HG03064 (cell line): ENCODE measurements around the gene VPS37B.

ENCODE experiments used
- ATAC-seq: cut with Tn5 transposase; IDR thresholded peaks from one replicate; pipeline ENCODE4 v1.9.1; 2021; ENCODE audit warnings: low read depth; ENCODE audit not compliant: unreplicated experiment

Gene VPS37B

DNA sequence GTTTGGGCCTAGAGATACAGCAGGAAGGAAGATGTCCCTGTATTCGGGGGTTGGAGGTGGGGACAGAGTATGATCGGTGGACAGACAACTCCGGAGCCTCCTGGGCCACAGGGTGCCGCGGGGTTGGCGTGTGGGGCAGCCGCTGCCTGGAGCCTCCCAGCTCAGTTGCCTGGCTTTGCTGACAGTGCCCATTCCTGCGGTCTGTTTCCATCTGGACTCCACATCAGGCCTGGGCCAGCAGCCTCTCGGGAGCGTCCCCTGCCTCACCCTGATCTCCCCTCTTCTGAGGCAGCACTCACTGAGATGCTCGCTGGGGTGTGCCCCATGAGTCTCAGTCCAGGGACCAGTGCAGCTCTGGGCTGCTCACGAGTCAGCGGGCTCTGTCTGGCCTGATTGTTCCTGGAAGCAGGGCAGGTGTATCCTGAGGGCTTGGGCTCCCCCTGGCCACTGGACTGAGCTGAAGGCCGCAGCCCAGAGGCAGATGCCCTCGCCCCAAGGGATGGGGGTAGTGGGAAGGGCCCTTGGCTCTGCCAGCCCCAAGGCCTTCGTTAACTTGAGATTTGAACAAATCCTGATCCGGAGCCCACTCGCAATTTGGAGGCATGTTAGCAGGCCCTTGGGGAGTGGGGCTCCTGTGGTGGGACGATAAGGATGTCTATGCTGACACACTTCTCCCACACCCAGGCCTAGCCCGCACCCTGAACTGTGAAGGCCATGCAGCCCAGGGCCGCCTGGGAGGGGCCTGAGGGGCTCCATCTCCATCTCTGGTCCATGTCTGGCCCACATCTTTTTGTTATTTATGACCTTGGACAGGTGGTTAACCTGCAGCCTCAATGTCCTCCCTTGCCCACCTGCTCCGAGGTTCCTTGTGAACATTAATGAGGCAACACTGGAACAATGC is 53.2 kb downstream of the VPS37B start:
- ATAC-seq = no peak

DNA sequence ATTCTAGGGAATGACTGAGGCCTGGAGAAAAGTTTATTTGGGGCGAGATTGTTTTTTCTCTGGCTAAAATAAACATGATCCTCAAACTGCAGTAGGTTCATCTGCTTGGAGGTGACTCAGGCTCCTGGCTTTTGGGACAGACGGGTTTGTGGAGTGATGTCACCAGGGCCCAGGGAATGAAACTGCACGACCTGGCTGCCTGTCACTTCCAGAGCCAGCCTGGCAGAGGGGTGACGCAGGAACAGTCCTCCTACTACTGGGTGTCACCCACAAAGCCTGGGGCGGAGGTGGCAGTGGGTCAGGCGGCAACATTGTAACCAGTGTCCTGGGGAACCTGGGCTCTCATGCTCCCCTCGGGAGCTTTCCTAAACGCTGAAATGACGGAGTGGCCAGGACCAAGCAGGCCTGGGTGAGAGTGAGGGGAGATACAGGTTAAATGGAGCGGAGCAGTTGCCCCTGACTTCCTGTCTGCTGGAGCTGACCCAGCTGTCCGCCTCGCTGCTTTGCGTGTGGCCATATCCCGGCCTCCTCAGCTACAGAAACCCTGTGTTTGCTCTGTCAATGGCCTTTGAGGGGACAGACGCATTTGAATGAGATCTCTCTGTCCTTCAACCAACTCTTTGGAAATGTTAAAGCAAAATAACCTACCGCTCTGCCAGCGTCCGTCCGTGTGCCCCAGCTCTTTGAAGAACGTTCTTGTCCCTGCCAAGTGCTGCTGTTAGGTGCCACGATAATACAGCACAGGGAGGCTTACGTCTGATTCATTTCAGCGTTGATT is 54.2 kb downstream of the VPS37B start:
- no peak for ATAC-seq

DNA sequence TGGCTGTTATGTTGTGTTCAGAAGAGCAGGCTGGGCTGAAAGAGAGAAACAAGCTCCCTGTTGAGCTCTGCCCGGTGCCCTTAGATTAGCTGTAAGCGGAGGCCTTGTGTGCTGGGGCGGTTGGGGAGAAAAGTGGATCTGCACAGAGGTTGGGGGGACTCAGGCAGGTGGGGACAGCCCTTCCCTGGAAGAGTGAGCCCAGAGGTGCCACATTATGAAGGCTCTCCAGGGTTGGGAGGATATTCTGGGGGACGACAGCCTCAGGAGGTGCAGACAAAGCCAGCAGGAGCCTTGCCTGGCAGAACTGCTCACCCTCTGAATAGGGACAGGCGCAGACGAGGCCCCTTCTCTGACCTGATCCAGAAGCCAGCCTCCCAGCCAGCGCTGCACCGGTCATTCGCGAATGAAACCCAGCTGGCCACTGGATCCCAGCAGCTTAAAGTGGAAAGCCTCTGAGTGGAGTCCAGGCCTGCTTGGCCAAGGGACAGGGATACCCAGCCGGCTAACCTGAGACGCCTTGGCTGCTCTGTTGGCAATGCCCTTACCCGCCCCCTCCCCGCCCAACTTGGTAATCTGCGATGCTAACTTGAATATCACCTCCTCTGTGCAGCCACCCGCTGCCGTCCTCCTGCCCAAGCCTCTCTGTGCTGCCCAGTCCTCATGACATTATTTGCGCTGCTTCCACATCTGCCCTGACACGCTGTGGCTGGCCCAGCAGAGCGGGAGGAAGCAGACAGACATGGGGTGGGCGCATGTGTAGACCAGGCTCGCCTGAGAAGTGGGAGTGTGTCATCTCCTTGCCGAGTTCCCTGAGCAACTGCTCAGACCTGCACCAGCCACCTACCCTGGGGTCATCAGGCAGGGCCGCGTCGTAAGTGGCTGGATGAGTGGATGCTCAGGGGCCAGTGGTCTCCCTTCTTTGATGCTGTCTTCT is 55.1 kb downstream of the VPS37B start:
- no peak for ATAC-seq

DNA sequence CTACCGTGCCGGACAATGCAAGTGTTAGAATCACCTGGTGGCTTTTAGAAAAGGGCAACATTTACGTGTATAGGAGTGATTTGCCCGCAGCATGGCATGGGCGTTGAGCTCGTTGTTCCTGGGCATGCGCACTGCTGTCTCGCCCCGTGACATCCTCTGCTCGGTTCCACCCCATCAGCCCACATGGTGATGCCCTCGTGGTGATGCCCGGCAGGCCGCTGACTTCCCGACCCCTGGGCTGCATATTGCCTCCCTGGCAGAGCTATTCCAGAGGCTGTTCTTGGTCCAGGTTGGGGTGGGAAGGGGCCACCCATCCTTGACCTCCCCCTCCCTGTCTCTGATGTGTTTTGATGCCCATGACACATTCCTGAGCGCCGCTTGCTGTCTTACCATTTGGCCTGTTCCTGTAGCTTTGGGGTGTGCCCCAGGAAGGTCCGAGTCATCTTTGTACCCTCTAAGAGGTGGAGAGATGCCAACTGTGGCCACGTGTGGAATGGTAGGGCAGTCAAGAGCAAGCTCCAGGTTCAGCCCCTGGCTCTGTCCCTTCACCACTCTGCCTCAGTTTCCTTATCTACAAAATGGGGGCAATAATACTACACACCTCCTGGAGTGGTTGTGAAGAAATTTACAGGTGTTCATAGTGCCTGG is 55.9 kb downstream of the VPS37B start:
- ATAC-seq = no peak

DNA sequence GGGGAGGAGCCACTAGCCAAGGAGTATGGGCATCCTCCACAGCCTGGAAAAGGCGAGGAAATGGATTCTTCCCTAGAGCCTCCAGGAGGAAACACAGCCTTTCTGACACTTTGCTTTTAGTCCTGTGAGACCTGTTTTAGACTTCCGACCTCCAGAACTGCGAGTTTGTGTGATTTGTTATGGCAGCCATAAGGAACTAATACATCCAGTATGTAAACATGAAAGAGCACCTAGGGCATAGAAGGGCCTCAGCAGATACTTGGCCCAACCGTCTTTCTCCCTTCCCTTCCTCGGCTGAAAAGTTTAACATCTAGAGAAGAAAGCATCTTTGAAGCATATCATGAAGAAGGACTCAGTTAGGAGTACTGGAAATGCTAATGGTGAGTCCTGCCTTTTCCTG is 57.1 kb downstream of the VPS37B start:
- no peak for ATAC-seq

- no peak for ATAC-seq
Measured at GRCh38 chr12:122837306-122838265, 58.3 kb downstream of the VPS37B start.

DNA sequence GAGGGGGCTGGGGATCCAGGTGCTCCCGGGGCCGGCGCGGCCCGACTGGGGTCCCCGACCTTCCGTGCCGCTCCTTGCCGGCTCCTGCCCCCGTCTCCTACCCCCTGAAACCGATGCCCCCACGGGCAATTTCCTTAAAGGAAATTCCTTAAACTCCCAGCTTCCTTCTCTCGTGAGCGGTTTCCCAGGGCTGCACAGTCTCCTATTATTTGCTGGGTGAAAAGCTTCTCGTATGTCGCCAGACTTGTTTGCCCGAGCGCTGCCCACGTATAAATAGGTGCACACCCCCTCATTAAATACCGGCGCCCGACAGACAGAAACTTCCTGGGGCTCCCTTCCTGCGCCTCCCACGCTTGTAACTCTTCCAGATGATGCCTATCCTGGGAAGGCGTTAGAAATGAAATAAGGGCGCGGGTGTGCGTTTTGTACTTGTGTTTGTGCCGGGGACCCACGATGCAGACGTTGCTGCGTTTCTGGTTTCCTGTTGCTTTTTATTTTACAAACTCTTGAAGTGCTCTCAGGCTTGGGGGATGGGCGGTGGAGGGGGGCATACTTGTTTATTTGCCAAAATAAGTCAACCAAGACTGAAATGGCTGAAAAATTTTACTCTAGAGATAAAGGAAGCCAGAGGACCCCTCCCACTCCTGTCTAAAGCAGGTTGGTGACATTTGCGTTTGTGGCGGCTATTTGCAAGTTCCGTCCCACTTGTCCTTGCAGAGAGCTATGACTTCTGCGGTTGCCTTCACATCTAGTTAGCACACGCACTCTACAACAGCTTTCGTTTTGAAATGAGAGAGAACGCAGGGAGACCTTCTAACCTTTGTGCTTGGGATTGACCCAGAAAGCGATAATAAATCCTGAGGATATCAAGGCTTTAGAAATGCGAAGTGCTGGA is 59.6 kb downstream of the VPS37B start:
- no peak for ATAC-seq

- no peak for ATAC-seq
Measured at GRCh38 chr12:122835750-122836026, 60.2 kb downstream of the VPS37B start.

GRCh38 chr12:122834921-122835749 is 60.8 kb downstream of the VPS37B start, which contains the start of gene HIP1R:
Gene HIP1R, plus strand, starts transcription at chr12:122835457. Its CDS starts 94 bp downstream, at chr12:122835551.
- ATAC-seq = no peak

GRCh38 chr12:122834104-122834920 is 61.6 kb downstream of the VPS37B start:
- ATAC-seq = no peak

GRCh38 chr12:122830517-122831214 is 65.3 kb downstream of the VPS37B start:
- ATAC-seq = no peak

DNA sequence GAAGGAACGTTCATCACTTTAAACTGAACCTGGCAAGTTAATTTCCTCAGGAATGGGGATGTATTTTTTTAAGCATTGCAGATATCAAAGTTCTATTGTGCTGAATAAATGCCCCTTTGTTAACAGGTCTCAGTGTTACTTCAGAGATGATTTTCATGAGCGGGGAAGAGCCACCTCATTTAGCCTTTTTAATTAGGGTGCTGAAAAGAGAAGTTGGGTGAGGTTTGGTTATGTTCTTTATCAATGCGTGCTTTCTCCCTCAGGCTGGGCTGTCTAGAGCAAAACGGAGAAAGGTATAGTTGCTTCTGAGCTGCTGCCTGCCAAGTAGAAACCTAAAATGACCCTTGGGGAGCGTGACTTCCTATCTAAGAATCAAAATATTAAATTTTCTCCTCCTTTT is 68.7 kb downstream of the VPS37B start:
- no peak for ATAC-seq

GRCh38 chr12:122825773-122826724 is 69.9 kb downstream of the VPS37B start:
- ATAC-seq = no peak

- no peak for ATAC-seq
Measured at GRCh38 chr12:122823429-122823828, 72.5 kb downstream of the VPS37B start.

- no peak for ATAC-seq
Measured at GRCh38 chr12:122820838-122821271, 75.1 kb downstream of the VPS37B start.
